Measurements from ENCODE around the gene UBA6. TPM values are rescaled to one million over a fixed set of nuclear protein-coding genes. Genes with fewer than 3 reads are reported as not detected.

UBA6 gene
- total RNA-seq, 1 experiment from 2014 or later, result 59.4 TPM

GRCh38 chr4:67584496-67584895 is 116.5 kb downstream of the UBA6 start:
- no peak for DNase-seq (ENCODE audit: low read depth, low spot score)
- no peak for TF ChIP-seq REST (IDR thresholded peaks at IDR 0.05; ENCODE audit: insufficient read depth in 1 of 2, low read depth in 2 of 2, low read length in 1 of 2)
- no peak for TF ChIP-seq CTCF (IDR thresholded peaks at IDR 0.05)
- no peak for TF ChIP-seq SIN3A (IDR thresholded peaks at IDR 0.05; ENCODE audit: borderline replicate concordance, insufficient read depth, low read depth, low read length)
- no peak for TF ChIP-seq POLR2AphosphoS5 (IDR thresholded peaks at IDR 0.05; ENCODE audit: low read depth, low read length)
- no peak for TF ChIP-seq TCF7L2 (IDR thresholded peaks at IDR 0.05; ENCODE audit: low read depth, low read length)
- Histone ChIP-seq H3K4me3 (ENCODE audit: low read depth in 2 of 2, low read length in 2 of 2) (no peak overlapping the region), H3K9me3 (ENCODE audit: control insufficient read depth, insufficient read depth, low read depth, low read length) (no peaks in the 10 kb centered on the region), H3K4me1 (ENCODE audit: control insufficient read depth, insufficient read depth, low read length) (no peaks in the 10 kb centered on the region), H3K27me3 (ENCODE audit: control insufficient read depth, insufficient read depth, low read length) (no peaks in the 10 kb centered on the region), H3K27ac (ENCODE audit: low read length) (no peak overlapping the region), H3K36me3 (ENCODE audit: control insufficient read depth, insufficient read depth, low read length) (no peaks in the 10 kb centered on the region)
- in situ Hi-C loops (cut with HindIII; ENCODE audit: low pct_unique_long_range_greater_than_20kb, low sequenced_read_pairs), result no loop called here
- ChIA-PET CTCF (no interaction called here), POLR2A (no interaction called here)
- intact Hi-C loops (cut with micrococcal nuclease; ENCODE audit: unreplicated experiment), result no loop called here
- ATAC-seq, result no peak
- no TSS peak for BruUV-seq (replicated peaks)

GRCh38 chr4:67581913-67582312 is 119.0 kb downstream of the UBA6 start:
- ATAC-seq (no peak), DNase-seq (ENCODE audit: low read depth, low spot score) (no peak)
- Histone ChIP-seq H3K27ac (ENCODE audit: low read length) (no peak overlapping the region), H3K4me3 (ENCODE audit: low read depth in 2 of 2, low read length in 2 of 2) (no peak overlapping the region), H3K9me3 (ENCODE audit: control insufficient read depth, insufficient read depth, low read depth, low read length) (no peaks in the 10 kb centered on the region), H3K36me3 (ENCODE audit: control insufficient read depth, insufficient read depth, low read length) (no peaks in the 10 kb centered on the region), H3K4me1 (ENCODE audit: control insufficient read depth, insufficient read depth, low read length) (no peaks in the 10 kb centered on the region), H3K27me3 (ENCODE audit: control insufficient read depth, insufficient read depth, low read length) (no peaks in the 10 kb centered on the region)
- TF ChIP-seq POLR2AphosphoS5 (IDR thresholded peaks at IDR 0.05; ENCODE audit: low read depth, low read length), result no peak
- TF ChIP-seq SIN3A (IDR thresholded peaks at IDR 0.05; ENCODE audit: borderline replicate concordance, insufficient read depth, low read depth, low read length), result no peak
- TF ChIP-seq REST (IDR thresholded peaks at IDR 0.05; ENCODE audit: insufficient read depth in 1 of 2, low read depth in 2 of 2, low read length in 1 of 2), result no peak
- no peak for TF ChIP-seq CTCF (IDR thresholded peaks at IDR 0.05)
- no peak for TF ChIP-seq TCF7L2 (IDR thresholded peaks at IDR 0.05; ENCODE audit: low read depth, low read length)
- POLR2A ChIA-PET, result no interaction called here
- CTCF ChIA-PET, result no interaction called here
- BruUV-seq (replicated peaks), result no TSS peak
- in situ Hi-C loops (cut with HindIII; ENCODE audit: low pct_unique_long_range_greater_than_20kb, low sequenced_read_pairs) (no loop called here), intact Hi-C loops (cut with micrococcal nuclease; ENCODE audit: unreplicated experiment) (no loop called here)
